Natural killer cell (primary cell): ENCODE results near the gene PACRG. TPM values are rescaled to one million over a fixed set of nuclear protein-coding genes. Genes with fewer than 3 reads are reported as not detected.

ENCODE experiments used
- ATAC-seq, 3 donors: fragments of 150-1000 bp in 2 of 3; fragments of 200-7000 bp in 1 of 3; cut with Tn5 transposase; 1 replicate in 1 of 3; 2 replicates in 2 of 3; pipeline ENCODE4 v1.10.0; 2021; ENCODE audit warnings: mild to moderate bottlenecking in 2 of 3, moderate library complexity in 2 of 3
- DNase-seq, 2 donors: peaks; one replicate each; pipeline versions ENCODE4 v3.0.0 to v3.0.0-alpha.2; 2013 to 2021; ENCODE audit warnings: mixed read lengths in 1 of 2
- H3K27ac ChIP-seq: one replicate; pipeline ENCODE4 v1.5.1; 2013; ENCODE audit warnings: mild to moderate bottlenecking, low read length
- H3K27me3 ChIP-seq: one replicate; pipeline ENCODE4 v1.6.1; 2013; ENCODE audit warnings: low read length; ENCODE audit not compliant: control insufficient read depth, insufficient read depth
- H3K36me3 ChIP-seq: one replicate; pipeline ENCODE4 v1.6.1; 2013; ENCODE audit warnings: low read length; ENCODE audit not compliant: control insufficient read depth, insufficient read depth
- H3K4me1 ChIP-seq: one replicate; pipeline ENCODE4 v1.6.1; 2013; ENCODE audit warnings: low read length; ENCODE audit not compliant: control insufficient read depth, insufficient read depth
- H3K4me3 ChIP-seq: one replicate; pipeline ENCODE4 v1.5.1; 2013; ENCODE audit warnings: low read length
- H3K9me3 ChIP-seq: one replicate; pipeline ENCODE4 v1.6.1; 2013; ENCODE audit warnings: low read length; ENCODE audit not compliant: control insufficient read depth, insufficient read depth
- H3K27ac Mint-ChIP-seq, 2 donors: one replicate each; pipeline ENCODE4 v1.8.0; 2022; ENCODE audit warnings: mild to moderate bottlenecking in 2 of 2, mixed read lengths in 2 of 2, moderate library complexity in 1 of 2
- H3K27me3 Mint-ChIP-seq, 2 donors: one replicate each; pipeline ENCODE4 v1.8.0; 2022; ENCODE audit warnings: low read depth in 2 of 2, mixed read lengths in 2 of 2
- H3K36me3 Mint-ChIP-seq: one replicate; pipeline ENCODE4 v1.8.0; 2022; ENCODE audit warnings: mixed read lengths
- H3K4me1 Mint-ChIP-seq, 2 donors: one replicate each; pipeline ENCODE4 v1.8.0; 2022; ENCODE audit warnings: mixed read lengths in 2 of 2
- H3K4me3 Mint-ChIP-seq: one replicate; pipeline ENCODE4 v1.8.0; 2022; ENCODE audit warnings: mild to moderate bottlenecking, moderate library complexity, mixed read lengths
- H3K9me3 Mint-ChIP-seq, 2 donors: one replicate each; pipeline ENCODE4 v1.8.0; 2022; ENCODE audit warnings: mixed read lengths in 2 of 2
- CTCF ChIP-seq: fragments of 200-600 bp; IDR thresholded peaks from one replicate; pipeline ENCODE4 v1.8.0; 2022; ENCODE audit warnings: antibody characterized with exemption
- WGBS: methylation state at CpG from one replicate; pipeline ENCODE4 v1.1.7; 2013; ENCODE audit warnings: missing lambda C conversion rate; ENCODE audit not compliant: insufficient coverage; 5-methylcytosine and 5-hydroxymethylcytosine counted together
- intact Hi-C: fragments of 100-400 bp; cut with micrococcal nuclease; formaldehyde crosslinking; loops from one replicate; pipeline ENCODE4 v1.14.2; 2022
- total RNA-seq, 4 donors: library from RNA; stranded (reverse); fragments of 120-200 nt in 1 of 4; gene quantifications; one replicate each; pipeline versions ENCODE4 v1.2.3 to v1.2.4, GENCODE V29; 2013 to 2022

The PACRG gene
- total RNA-seq, 3 donors from 2014 or later (not counting 1 experiment from before 2014, with no cell fraction given): 0.52 TPM; not detected in 2

DNA sequence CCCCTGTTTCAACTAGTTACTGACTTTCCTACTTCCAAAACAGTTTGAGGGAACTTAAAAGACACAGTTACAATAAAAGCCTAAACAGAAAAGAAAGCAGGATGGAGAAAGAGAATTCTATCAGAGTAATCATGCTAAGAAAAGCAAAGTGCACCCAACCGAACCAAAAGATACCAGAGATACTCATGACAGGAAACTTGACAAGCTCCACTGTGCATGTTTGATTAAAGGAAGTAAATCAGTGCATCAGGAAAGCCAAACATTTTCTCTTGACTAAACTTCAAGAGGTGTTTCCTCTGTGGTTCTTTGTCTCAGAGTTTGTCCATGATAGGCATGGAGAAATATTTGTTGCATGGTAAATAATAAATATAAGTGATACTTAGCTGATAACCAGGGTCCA lies 138.9 kb downstream of the PACRG start:
- no peak for TF ChIP-seq CTCF
- Mint-ChIP-seq H3K4me3 (no peak overlapping the region), H3K27ac (no peak overlapping the region), H3K36me3 (no peaks in the 10 kb centered on the region), H3K27me3 (no peaks in the 10 kb centered on the region), H3K4me1 (no peaks in the 10 kb centered on the region), H3K9me3 (peaks cover 0 to 3% of the 10 kb centered on the region in 2 donors)
- H3K4me1 ChIP-seq: no peaks in the 10 kb centered on the region
- no peak overlapping the region for H3K4me3 ChIP-seq
- DNase-seq (no peak), ATAC-seq (no peak)
- intact Hi-C loops: no loop called here
- WGBS: 27% methylated on average over 1 of the region's 1 CpG
- no peaks in the 10 kb centered on the region for H3K36me3 ChIP-seq
- H3K9me3 ChIP-seq: no peaks in the 10 kb centered on the region
- no peaks in the 10 kb centered on the region for H3K27me3 ChIP-seq
- no peak overlapping the region for H3K27ac ChIP-seq

- no peaks in the 10 kb centered on the region for H3K27me3 ChIP-seq
- no peak overlapping the region for H3K27ac Mint-ChIP-seq
- no peaks in the 10 kb centered on the region for H3K9me3 ChIP-seq
- 93% methylated on average over 15 of the region's 18 CpGs for WGBS
- no peak overlapping the region for H3K27ac ChIP-seq
- H3K27me3 Mint-ChIP-seq: no peaks in the 10 kb centered on the region
- H3K36me3 ChIP-seq: no peaks in the 10 kb centered on the region
- TF ChIP-seq CTCF: no peak
- H3K9me3 Mint-ChIP-seq: peaks cover 0 to 3% of the 10 kb centered on the region in 2 donors
- H3K4me3 ChIP-seq: no peak overlapping the region
- H3K4me1 ChIP-seq: no peaks in the 10 kb centered on the region
- no peak overlapping the region for H3K4me3 Mint-ChIP-seq
- H3K4me1 Mint-ChIP-seq: no peaks in the 10 kb centered on the region
- DNase-seq: no peak
- no peak for ATAC-seq
- no peaks in the 10 kb centered on the region for H3K36me3 Mint-ChIP-seq
- intact Hi-C loops: no loop called here
Observed at GRCh38 chr6:162868397-162868796, 140.6 kb downstream of the PACRG start.

GRCh38 chr6:162871966-162872365 lies 144.2 kb downstream of the PACRG start:
- DNase-seq: no peak
- no peaks in the 10 kb centered on the region for H3K4me1 ChIP-seq
- no peak for ATAC-seq
- H3K36me3 ChIP-seq: no peaks in the 10 kb centered on the region
- Mint-ChIP-seq H3K27me3 (no peaks in the 10 kb centered on the region), H3K36me3 (no peaks in the 10 kb centered on the region), H3K4me1 (no peaks in the 10 kb centered on the region), H3K9me3 (peaks cover 0 to 3% of the 10 kb centered on the region in 2 donors), H3K4me3 (no peak overlapping the region), H3K27ac (no peak overlapping the region)
- H3K27me3 ChIP-seq: no peaks in the 10 kb centered on the region
- H3K9me3 ChIP-seq: no peaks in the 10 kb centered on the region
- intact Hi-C loops: no loop called here
- WGBS: no CpG with 5 or more reads among the region's 1 CpG
- no peak overlapping the region for H3K27ac ChIP-seq
- TF ChIP-seq CTCF: no peak
- no peak overlapping the region for H3K4me3 ChIP-seq

DNA sequence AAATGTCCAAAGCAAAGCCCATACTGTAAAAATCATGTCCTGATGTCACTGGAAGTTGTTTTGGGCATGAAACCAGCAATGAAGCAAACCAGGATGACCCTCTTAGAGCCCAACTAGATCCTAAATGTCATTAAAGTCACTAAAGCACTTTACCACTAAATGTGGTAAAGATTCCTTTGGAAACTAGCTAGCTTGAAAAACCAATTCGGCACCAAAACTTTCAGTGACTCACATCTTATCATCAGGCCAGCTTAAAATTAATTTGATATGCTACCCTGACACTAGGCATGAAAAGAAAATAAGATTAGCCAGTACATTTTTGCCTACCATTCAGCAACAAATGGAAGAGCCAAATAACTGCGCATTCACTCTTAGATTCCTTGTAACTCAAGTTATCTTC lies 145.8 kb downstream of the PACRG start:
- intact Hi-C loops: no loop called here
- H3K36me3 ChIP-seq: no peaks in the 10 kb centered on the region
- H3K27me3 ChIP-seq: no peaks in the 10 kb centered on the region
- H3K9me3 ChIP-seq: no peaks in the 10 kb centered on the region
- H3K9me3 Mint-ChIP-seq: peaks cover 0 to 3% of the 10 kb centered on the region in 2 donors
- no peaks in the 10 kb centered on the region for H3K4me1 ChIP-seq
- no peaks in the 10 kb centered on the region for H3K27me3 Mint-ChIP-seq
- H3K36me3 Mint-ChIP-seq: no peaks in the 10 kb centered on the region
- no peak overlapping the region for H3K4me3 Mint-ChIP-seq
- no peak overlapping the region for H3K4me3 ChIP-seq
- DNase-seq (no peak), ATAC-seq (no peak)
- no peaks in the 10 kb centered on the region for H3K4me1 Mint-ChIP-seq
- no peak overlapping the region for H3K27ac Mint-ChIP-seq
- TF ChIP-seq CTCF: no peak
- 95% methylated on average over 2 of the region's 2 CpGs for WGBS
- H3K27ac ChIP-seq: no peak overlapping the region
